Coronary artery (tissue), 2 donors: Measurements from ENCODE around the gene FAM240A.
"Not testable (repeated sequence)": the region's sequence is repeated elsewhere in the genome, so short reads cannot be mapped to it uniquely, and the experiment has no call there.

Experiments used
- DNase-seq: peaks from one replicate; pipeline ENCODE4 v3.0.0-alpha.2; 2017; ENCODE audit warnings: low spot score
- H3K27ac ChIP-seq, 2 donors: fragments of 200-600 bp; sonication (generic); one replicate each; pipeline ENCODE4 v1.5.1; 2016 to 2019
- H3K4me3 ChIP-seq: fragments of 200-600 bp; sonication (generic); 2 replicates; pipeline ENCODE4 v1.5.1; 2016; ENCODE audit warnings: mild to moderate bottlenecking, moderate library complexity
- CTCF ChIP-seq: fragments of 200-600 bp; sonication (generic); IDR thresholded peaks from one replicate; pipeline ENCODE4 v1.5.1; 2019; ENCODE audit warnings: antibody characterized with exemption

Gene FAM240A

GRCh38 chr3:46586738-46587246 is 25.5 kb upstream of the FAM240A start:
- no peak for TF ChIP-seq CTCF
- DNase-seq, result no peak
- no peak overlapping the region for H3K27ac ChIP-seq

GRCh38 chr3:46587268-46587667 is 25.1 kb upstream of the FAM240A start:
- H3K27ac ChIP-seq, H3K4me3 ChIP-seq, DNase-seq: not testable (repeated sequence)

More at GRCh38 chr3:46586738-46587246, 25.5 kb upstream of the FAM240A start:
- H3K4me3 ChIP-seq, result no peak overlapping the region

GRCh38 chr3:46593274-46593862 is 19.0 kb upstream of the FAM240A start:
- TF ChIP-seq CTCF, result no peak
- Histone ChIP-seq H3K27ac (no peak overlapping the region), H3K4me3 (no peak overlapping the region)
- no peak for DNase-seq

- Histone ChIP-seq H3K27ac (no peak overlapping the region), H3K4me3 (no peak overlapping the region)
- DNase-seq, result no peak
- TF ChIP-seq CTCF, result no peak
Observed at GRCh38 chr3:46593979-46594378, 18.3 kb upstream of the FAM240A start.

GRCh38 chr3:46594723-46595122 is 17.6 kb upstream of the FAM240A start:
- no peak for TF ChIP-seq CTCF
- Histone ChIP-seq H3K27ac (no peak overlapping the region), H3K4me3 (no peak overlapping the region)
- DNase-seq, result no peak

- TF ChIP-seq CTCF, result no peak
- no peak overlapping the region for H3K27ac ChIP-seq
- H3K4me3 ChIP-seq, result no peak overlapping the region
- DNase-seq, result no peak
Observed at GRCh38 chr3:46595819-46596314, 16.5 kb upstream of the FAM240A start.

GRCh38 chr3:46599590-46599989 is 12.7 kb upstream of the FAM240A start:
- Histone ChIP-seq H3K4me3 (no peak overlapping the region), H3K27ac (no peak overlapping the region)
- TF ChIP-seq CTCF, result no peak
- no peak for DNase-seq
